HEK293 (cell line): Measurements from ENCODE around the gene AGMAT.
A peak's percentile ranks its signal among the peaks of the same experiment; 100 is the strongest.

Source experiments
- GLIS1 ChIP-seq: fragments of 450-650 bp; formaldehyde crosslinking; IDR thresholded peaks from 2 replicates; pipeline ENCODE4 v1.5.1; 2016; ENCODE audit warnings: missing biosample characterization, missing genetic modification characterization
- GLIS2 ChIP-seq: fragments of 450-650 bp; formaldehyde crosslinking; IDR thresholded peaks from 2 replicates; pipeline ENCODE4 v1.5.1; 2016; ENCODE audit warnings: missing biosample characterization, missing genetic modification characterization
- HOXD13 ChIP-seq: sonication (generic); formaldehyde crosslinking; IDR thresholded peaks from 2 replicates; pipeline ENCODE4 v1.8.0; 2022; ENCODE audit warnings: missing genetic modification reagents, borderline replicate concordance
- KLF1 ChIP-seq: fragments of 450-650 bp; formaldehyde crosslinking; IDR thresholded peaks from 2 replicates; pipeline ENCODE4 v1.5.1; 2016; ENCODE audit warnings: missing biosample characterization, missing genetic modification characterization
- KLF16 ChIP-seq: fragments of 450-650 bp; formaldehyde crosslinking; IDR thresholded peaks from 2 replicates; pipeline ENCODE4 v1.5.1; 2017; ENCODE audit warnings: missing biosample characterization, missing genetic modification characterization
- KLF9 ChIP-seq: fragments of 450-650 bp; formaldehyde crosslinking; IDR thresholded peaks from 2 replicates; pipeline ENCODE4 v1.5.1; 2016; ENCODE audit warnings: missing biosample characterization, missing genetic modification characterization, low read depth
- MZF1 ChIP-seq: fragments of 450-650 bp; formaldehyde crosslinking; IDR thresholded peaks from 2 replicates; pipeline ENCODE4 v1.5.1; 2017; ENCODE audit warnings: missing biosample characterization, missing genetic modification characterization, borderline replicate concordance
- PRDM1 ChIP-seq: fragments of 450-650 bp; formaldehyde crosslinking; IDR thresholded peaks from 2 replicates; pipeline ENCODE4; 2016; ENCODE audit warnings: missing biosample characterization, missing genetic modification characterization
- PRDM10 ChIP-seq: fragments of 450-650 bp; formaldehyde crosslinking; IDR thresholded peaks from 2 replicates; pipeline ENCODE4 v1.5.1; 2016; ENCODE audit warnings: missing biosample characterization, missing genetic modification characterization
- WT1 ChIP-seq: fragments of 450-650 bp; formaldehyde crosslinking; IDR thresholded peaks from 2 replicates; pipeline ENCODE4 v1.5.1; 2016; ENCODE audit warnings: missing biosample characterization, missing genetic modification characterization
- ZBTB10 ChIP-seq: fragments of 450-650 bp; formaldehyde crosslinking; IDR thresholded peaks from 2 replicates; pipeline ENCODE4 v1.5.1; 2016; ENCODE audit warnings: missing biosample characterization, missing genetic modification characterization
- ZBTB11 ChIP-seq: fragments of 450-650 bp; formaldehyde crosslinking; conservative IDR thresholded peaks from 2 replicates; pipeline ENCODE4 v1.5.1; 2016; ENCODE audit warnings: low read depth, missing biosample characterization, missing genetic modification characterization
- ZBTB17 ChIP-seq: fragments of 450-650 bp; formaldehyde crosslinking; IDR thresholded peaks from 2 replicates; pipeline ENCODE4 v1.5.1; 2016; ENCODE audit warnings: missing biosample characterization, missing genetic modification characterization
- ZIC2 ChIP-seq: fragments of 450-650 bp; formaldehyde crosslinking; IDR thresholded peaks from 2 replicates; pipeline ENCODE4 v1.5.1; 2016; ENCODE audit warnings: missing biosample characterization, missing genetic modification characterization
- ZNF114 ChIP-seq: fragments of 450-650 bp; formaldehyde crosslinking; IDR thresholded peaks from 2 replicates; pipeline ENCODE4 v1.5.0; 2017; ENCODE audit warnings: missing biosample characterization, missing genetic modification characterization
- ZNF169 ChIP-seq: fragments of 450-650 bp; formaldehyde crosslinking; IDR thresholded peaks from 2 replicates; pipeline ENCODE4 v1.5.1; 2016; ENCODE audit warnings: missing biosample characterization, missing genetic modification characterization
- ZNF184 ChIP-seq: fragments of 450-650 bp; IDR thresholded peaks from 2 replicates; pipeline ENCODE4 v1.5.1; 2018; ENCODE audit warnings: missing biosample characterization, mild to moderate bottlenecking, missing genetic modification characterization
- ZNF2 ChIP-seq: fragments of 450-650 bp; formaldehyde crosslinking; IDR thresholded peaks from 2 replicates; pipeline ENCODE4 v1.5.1; 2016; ENCODE audit warnings: missing biosample characterization, missing genetic modification characterization
- ZNF221 ChIP-seq: fragments of 450-650 bp; formaldehyde crosslinking; IDR thresholded peaks from 2 replicates; pipeline ENCODE4 v1.5.1; 2017; ENCODE audit warnings: missing biosample characterization, missing genetic modification characterization, borderline replicate concordance
- ZNF239 ChIP-seq: fragments of 450-650 bp; formaldehyde crosslinking; IDR thresholded peaks from 2 replicates; pipeline ENCODE4 v1.5.1; 2016; ENCODE audit warnings: missing biosample characterization, missing genetic modification characterization
- ZNF394 ChIP-seq: fragments of 450-650 bp; formaldehyde crosslinking; IDR thresholded peaks from 2 replicates; pipeline ENCODE4 v1.5.1; 2016; ENCODE audit warnings: missing biosample characterization, missing genetic modification characterization, mild to moderate bottlenecking, moderate library complexity, borderline replicate concordance
- ZNF48 ChIP-seq: fragments of 450-650 bp; formaldehyde crosslinking; IDR thresholded peaks from 2 replicates; pipeline ENCODE4 v1.5.1; 2016; ENCODE audit warnings: missing biosample characterization, missing genetic modification characterization
- ZNF501 ChIP-seq: fragments of 450-650 bp; formaldehyde crosslinking; IDR thresholded peaks from 2 replicates; pipeline ENCODE4 v1.5.1; 2016; ENCODE audit warnings: missing biosample characterization, missing genetic modification characterization
- ZNF677 ChIP-seq: fragments of 450-650 bp; IDR thresholded peaks from 2 replicates; pipeline ENCODE4 v1.5.0; 2018; ENCODE audit warnings: missing biosample characterization, mild to moderate bottlenecking, missing genetic modification characterization, moderate library complexity
- ZNF791 ChIP-seq: fragments of 450-650 bp; formaldehyde crosslinking; IDR thresholded peaks from 2 replicates; pipeline ENCODE4 v1.5.1; 2016; ENCODE audit warnings: missing biosample characterization, missing genetic modification characterization
- ZNF830 ChIP-seq: fragments of 450-650 bp; IDR thresholded peaks from 2 replicates; pipeline ENCODE4 v1.5.0; 2018; ENCODE audit warnings: missing biosample characterization, missing genetic modification characterization, low read depth, mild to moderate bottlenecking, moderate library complexity
- ZSCAN30 ChIP-seq: fragments of 450-650 bp; IDR thresholded peaks from 2 replicates; pipeline ENCODE4 v1.5.1; 2018; ENCODE audit warnings: missing biosample characterization, mild to moderate bottlenecking, missing genetic modification characterization, moderate library complexity
- ZSCAN5A ChIP-seq: fragments of 450-650 bp; formaldehyde crosslinking; IDR thresholded peaks from 2 replicates; pipeline ENCODE4 v1.5.1; 2016; ENCODE audit warnings: missing biosample characterization, missing genetic modification characterization
- ZXDB ChIP-seq: fragments of 450-650 bp; formaldehyde crosslinking; IDR thresholded peaks from 2 replicates; pipeline ENCODE4 v1.5.1; 2016; ENCODE audit warnings: missing biosample characterization, missing genetic modification characterization

Gene AGMAT

GRCh38 chr1:15617173-15618076 is 32.6 kb upstream of the AGMAT start, which contains the start of gene DDI2 (continued):
- TF ChIP-seq WT1 (tag by site-specific recombination), result peak; percentile 90
- peak; percentile 78 for TF ChIP-seq ZNF2 (tag by site-specific recombination)
- peak; percentile 81 for TF ChIP-seq GLIS1 (tag by site-specific recombination)
- TF ChIP-seq ZSCAN30 (tag by site-specific recombination), result peak; percentile 89; the same call in 1 of the 2 replicates
- peak; percentile 24; the same call in 1 of the 2 replicates for TF ChIP-seq ZXDB (tag by site-specific recombination)
- no peak for TF ChIP-seq ZNF221 (tag by site-specific recombination)
- TF ChIP-seq ZNF791, result 0 out of 2 replicates have a peak, but pooled peaks have one; percentile 13
- peak; percentile 36; the same call in 1 of the 2 replicates for TF ChIP-seq ZNF394
- TF ChIP-seq ZNF184 (tag by site-specific recombination), result 0 out of 2 replicates have a peak, but pooled peaks have one; percentile 36
- peak; percentile 98 for TF ChIP-seq KLF9 (tag by site-specific recombination)
- peak; percentile 39 for TF ChIP-seq GLIS2 (tag by site-specific recombination)
- TF ChIP-seq ZNF501 (tag by site-specific recombination), result no peak; the same call in 1 of the 2 replicates
- TF ChIP-seq HOXD13 (CRISPR knock-in tag), result no peak
- peak; percentile 39; the same call in 1 of the 2 replicates for TF ChIP-seq ZIC2
- peak; percentile 92 for TF ChIP-seq KLF16 (tag by site-specific recombination)
- TF ChIP-seq PRDM10 (tag by site-specific recombination), result peak; percentile 100
- TF ChIP-seq ZNF48 (tag by site-specific recombination), result no peak
- peak; percentile 53 for TF ChIP-seq KLF1 (tag by site-specific recombination)
- TF ChIP-seq ZNF169, result no peak
- no peak for TF ChIP-seq MZF1 (tag by site-specific recombination)
- 0 out of 2 replicates have a peak, but pooled peaks have one; percentile 17 for TF ChIP-seq ZSCAN5A (tag by site-specific recombination)
- no peak for TF ChIP-seq ZNF830
- peak; percentile 36; the same call in 1 of the 2 replicates for TF ChIP-seq ZBTB10
- TF ChIP-seq ZBTB17 (tag by site-specific recombination), result peak; percentile 64
- TF ChIP-seq ZNF677 (tag by site-specific recombination), result peak; percentile 19; the same call in 1 of the 2 replicates
- TF ChIP-seq ZNF114 (tag by site-specific recombination), result no peak
- peak; percentile 54; the same call in 1 of the 2 replicates for TF ChIP-seq PRDM1 (tag by site-specific recombination)
- TF ChIP-seq ZNF239, result no peak
- TF ChIP-seq ZBTB11 (tag by site-specific recombination), result peak; percentile 38; the same call in 1 of the 2 replicates
